Measurements from ENCODE around the gene PARD6G.

DNA sequence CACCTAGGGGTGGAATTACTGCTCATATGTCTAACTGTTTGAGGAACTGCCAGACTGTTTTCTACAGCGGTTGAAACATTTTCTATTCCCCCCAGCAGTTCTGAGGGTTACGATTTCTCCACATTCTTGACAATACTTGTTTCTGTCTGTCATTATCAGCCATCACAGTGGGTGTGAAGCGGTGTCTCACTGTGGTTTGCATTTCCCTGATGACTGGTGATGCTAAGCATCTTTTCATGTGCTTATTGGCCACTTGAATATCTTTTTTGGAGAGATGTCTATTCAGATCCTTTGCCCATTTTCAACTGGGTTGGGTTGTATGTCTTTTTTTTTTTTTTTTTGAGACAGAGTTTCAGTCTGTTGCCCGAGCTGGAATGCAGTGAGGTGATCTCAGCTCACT lies 75.3 kb downstream of the PARD6G start:
- TF ChIP-seq POLR2AphosphoS5 (IDR thresholded peaks at IDR 0.05), result no peak
- TF ChIP-seq CTCF (IDR thresholded peaks at IDR 0.05), result no peak
- TF ChIP-seq POLR2A (IDR thresholded peaks at IDR 0.05), result no peak
